K562 (cell line): ENCODE data around the gene KAT6B. TPM values are rescaled to one million over a fixed set of nuclear protein-coding genes. Genes with fewer than 3 reads are reported as not detected.

Experiments
- CLOCK ChIP-seq: fragments of 250-450 bp; sonication (Bioruptor Pico); IDR thresholded peaks from 2 replicates; pipeline ENCODE4 v1.4.0; 2020; ENCODE audit warnings: mild to moderate bottlenecking, moderate library complexity, borderline replicate concordance
- CREB1 ChIP-seq, 2 experiments: sonication (generic) in 1 of 2; formaldehyde crosslinking in 1 of 2; IDR thresholded peaks; 2 replicates each; pipeline versions ENCODE4 v1.6.1 to v1.8.0; 2012 to 2022; ENCODE audit warnings: inconsistent platforms in 1 of 2, mild to moderate bottlenecking in 1 of 2, missing genetic modification reagents in 1 of 2, moderate library complexity in 1 of 2
- DACH1 ChIP-seq: fragments of 450-650 bp; IDR thresholded peaks from 2 replicates; pipeline ENCODE4 v1.6.1; 2018; ENCODE audit not compliant: partially characterized antibody
- DEAF1 ChIP-seq: fragments of 450-650 bp; formaldehyde crosslinking; IDR thresholded peaks from 2 replicates; pipeline ENCODE4 v1.4.0; 2020; ENCODE audit warnings: mild to moderate bottlenecking, moderate library complexity
- ID3 ChIP-seq, 2 experiments: fragments of 250-450 bp in 1 of 2; fragments of 450-650 bp in 1 of 2; sonication (Bioruptor Pico) in 1 of 2; IDR thresholded peaks; 2 replicates each; pipeline versions ENCODE4 v1.6.1 to v1.8.0; 2016 to 2021; ENCODE audit warnings: mild to moderate bottlenecking in 2 of 2, moderate library complexity in 2 of 2, missing compliant biosample characterization in 1 of 2, missing genetic modification characterization in 1 of 2
- PCBP1 ChIP-seq: fragments of 200-400 bp; formaldehyde crosslinking; IDR thresholded peaks from 2 replicates; pipeline ENCODE4 v1.6.1; 2018; ENCODE audit warnings: mild to moderate bottlenecking, low read depth, low read length; ENCODE audit not compliant: poor library complexity, severe bottlenecking
- PHF20 ChIP-seq: fragments of 450-650 bp; IDR thresholded peaks from 2 replicates; pipeline ENCODE4 v1.6.1; 2018; ENCODE audit not compliant: partially characterized antibody
- RREB1 ChIP-seq: fragments of 250-450 bp; sonication (Bioruptor Pico); IDR thresholded peaks from 2 replicates; pipeline ENCODE4 v1.4.0; 2020
- THAP7 ChIP-seq: fragments of 250-450 bp; sonication (Bioruptor Pico); IDR thresholded peaks from 2 replicates; pipeline ENCODE4 v1.5.0; 2021
- ZBTB2 ChIP-seq: fragments of 450-650 bp; IDR thresholded peaks from 2 replicates; pipeline ENCODE4 v1.6.1; 2016; ENCODE audit warnings: antibody characterized with exemption
- ZNF75A ChIP-seq: fragments of 450-650 bp; formaldehyde crosslinking; IDR thresholded peaks from 2 replicates; pipeline ENCODE4 v1.4.0; 2020; ENCODE audit warnings: mild to moderate bottlenecking
- polyA plus RNA-seq, 8 experiments: library from polyadenylated mRNA; depleted of rRNA in 4 of 8; stranded (reverse) in 5 of 8; unstranded in 3 of 8; fragments of >200 nt; fragmentation: Nextera tagmentation in 2 of 8; fragmentation: Illumina TruSeq in 1 of 8; extraction: Ambion mirVana in 2 of 8; extraction: Trizol in 1 of 8; gene quantifications; 2 replicates each; pipeline versions ENCODE4 v1.2.1 to v1.2.3, GENCODE V29; 2011 to 2014; ENCODE audit warnings: inconsistent platforms in 1 of 8, missing spikeins in 1 of 8
- total RNA-seq, 7 experiments: library from RNA; depleted of rRNA in 6 of 7; stranded (reverse); fragments of >200 nt in 6 of 7; fragmentation: Illumina TruSeq in 2 of 7; extraction: Trizol in 2 of 7; gene quantifications; 2 replicates each; pipeline versions ENCODE4 v1.2.1 to v1.2.3, GENCODE V29; 2011 to 2021; ENCODE audit warnings: low replicate concordance in 1 of 7

Gene KAT6B
- total and polyA plus RNA-seq, 9 of the 15 experiments (the other 6 are each of a cell fraction or from before 2014, with no cell fraction given) = 1.4 to 9.2 (median 6.8) TPM

GRCh38 chr10:75048669-75049098 is 222.3 kb downstream of the KAT6B start (continued):
- TF ChIP-seq DEAF1 (CRISPR knock-in tag) = 0 out of 2 replicates have a peak, but pooled peaks have one; percentile 7
- no peak for TF ChIP-seq ID3 (CRISPR knock-in tag; IDR thresholded peaks at IDR 0.05)
- TF ChIP-seq ID3 (tag; IDR thresholded peaks at IDR 0.05) = 0 out of 2 replicates have a peak, but pooled peaks have one; percentile 34
- no peak for TF ChIP-seq THAP7 (CRISPR knock-in tag)
- TF ChIP-seq DACH1 = no peak
- TF ChIP-seq RREB1 = 0 out of 2 replicates have a peak, but pooled peaks have one; percentile 38
- TF ChIP-seq PHF20 = no peak
- TF ChIP-seq ZNF75A (CRISPR knock-in tag) = no peak; the same call in 1 of the 2 replicates
- TF ChIP-seq ZBTB2 = no peak
- no peak for TF ChIP-seq CLOCK (CRISPR knock-in tag)
- TF ChIP-seq PCBP1 = no peak
- no peak for TF ChIP-seq CREB1 (IDR thresholded peaks at IDR 0.05)
- no peak for TF ChIP-seq CREB1 (CRISPR knock-in tag; IDR thresholded peaks at IDR 0.05)
